HG03095 (cell line): Measurements from ENCODE around the gene PDCD1LG2.
A peak's percentile ranks its signal among the peaks of the same experiment; 100 is the strongest.
"Not testable (repeated sequence)": the region's sequence is repeated elsewhere in the genome, so short reads cannot be mapped to it uniquely, and the experiment has no call there.

Source experiments
- ATAC-seq: cut with Tn5 transposase; IDR thresholded peaks from one replicate; pipeline ENCODE4 v1.9.1; 2021; ENCODE audit warnings: moderate library complexity; ENCODE audit not compliant: unreplicated experiment

Gene PDCD1LG2

GRCh38 chr9:5493679-5494511, 16.4 kb upstream of the PDCD1LG2 start:
- ATAC-seq: peak; percentile 79

- not testable (repeated sequence) for ATAC-seq
These were observed 15.6 kb upstream of the PDCD1LG2 start for GRCh38 chr9:5494765-5495164.

GRCh38 chr9:5499157-5499556, 11.2 kb upstream of the PDCD1LG2 start:
- ATAC-seq: no peak

- no peak for ATAC-seq
These were observed 10.4 kb upstream of the PDCD1LG2 start for GRCh38 chr9:5499889-5500398.

GRCh38 chr9:5500441-5501235, 9.7 kb upstream of the PDCD1LG2 start:
- ATAC-seq: no peak

GRCh38 chr9:5502553-5502952, 7.8 kb upstream of the PDCD1LG2 start:
- ATAC-seq: no peak

GRCh38 chr9:5509573-5509972, 758 bp upstream of the PDCD1LG2 start:
- ATAC-seq: no peak

- no peak for ATAC-seq
These were observed 658 bp downstream of the PDCD1LG2 start for GRCh38 chr9:5510989-5511388.

GRCh38 chr9:5511476-5511875, 1.1 kb downstream of the PDCD1LG2 start:
- ATAC-seq: no peak

- ATAC-seq: no peak
These were observed 1.7 kb downstream of the PDCD1LG2 start for GRCh38 chr9:5511935-5512580.

- no peak for ATAC-seq
These were observed 2.5 kb downstream of the PDCD1LG2 start for GRCh38 chr9:5512658-5513452.

- ATAC-seq: no peak
These were observed 3.8 kb downstream of the PDCD1LG2 start for GRCh38 chr9:5513966-5514616.

- no peak for ATAC-seq
These were observed 4.4 kb downstream of the PDCD1LG2 start for GRCh38 chr9:5514617-5515260.

GRCh38 chr9:5515261-5515650, 4.9 kb downstream of the PDCD1LG2 start:
- ATAC-seq: no peak

- no peak for ATAC-seq
These were observed 6.3 kb downstream of the PDCD1LG2 start for GRCh38 chr9:5516453-5517220.

- peak; percentile 70 for ATAC-seq
These were observed 8.0 kb downstream of the PDCD1LG2 start for GRCh38 chr9:5518171-5518936.

GRCh38 chr9:5518937-5519319, 8.6 kb downstream of the PDCD1LG2 start:
- peak; percentile 17 for ATAC-seq

GRCh38 chr9:5524090-5524489, 13.8 kb downstream of the PDCD1LG2 start:
- ATAC-seq: no peak
